Measurements from ENCODE around the gene DCLK2. TPM values are rescaled to one million over a fixed set of nuclear protein-coding genes. Genes with fewer than 3 reads are reported as not detected.

Gene DCLK2
- total and polyA plus RNA-seq, 2 of the 13 experiments (the other 11 are each of a cell fraction or from before 2014, with no cell fraction given) = not detected

DNA sequence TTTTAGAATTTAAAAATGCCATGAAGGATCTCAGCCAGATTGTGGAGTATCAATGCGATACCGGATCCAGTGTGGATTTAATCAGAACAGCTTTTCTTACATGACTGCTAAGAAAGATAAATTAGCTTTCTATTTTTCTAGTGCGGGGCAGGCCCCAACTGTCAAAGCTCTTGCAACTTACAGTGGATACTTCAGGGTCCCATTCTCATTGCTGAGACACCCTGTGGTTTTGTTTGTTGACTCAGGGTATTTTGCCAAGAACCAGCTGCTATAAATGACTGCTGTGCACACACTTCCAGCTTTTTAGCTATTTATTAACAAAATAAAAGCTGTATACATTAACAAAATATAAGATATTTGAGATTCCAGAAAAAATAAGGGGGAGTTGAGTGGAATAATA lies 166.4 kb downstream of the DCLK2 start:
- DNase-seq (ENCODE audit: low spot score) = no peak
- no peak overlapping the region for H3K9ac ChIP-seq (ENCODE audit: insufficient read depth, low read depth, low read length)
- H3K27ac ChIP-seq (ENCODE audit: extremely low read length, insufficient read depth, low read length) = no peak overlapping the region
- H2AFZ ChIP-seq (ENCODE audit: low read length) = no peak overlapping the region
- intact Hi-C loops (cut with micrococcal nuclease; ENCODE audit: unreplicated experiment) (loop anchor here (5.0 kb wide), 1 partner anchor 247 kb away; no protein-coding TSS in a partner anchor), in situ Hi-C loops (cut with HindIII; ENCODE audit: extremely low pct_ligation_motif_present, low pct_unique_long_range_greater_than_20kb) (no loop called here)
- CTCF ChIA-PET (ENCODE audit: low intra/inter-chr PET ratio, low total read pairs) = no interaction called here
- peaks cover 17% of the 10 kb centered on the region for H3K4me1 ChIP-seq (ENCODE audit: insufficient read depth, low read length)
- no peaks in the 10 kb centered on the region for H3K27me3 ChIP-seq (ENCODE audit: control insufficient read depth in 1 of 2, insufficient read depth in 2 of 2, low read length in 2 of 2)
- no peaks in the 10 kb centered on the region for H3K36me3 ChIP-seq (replicated peaks in 1 of 2; ENCODE audit: control insufficient read depth in 1 of 2, insufficient read depth in 2 of 2, low read length in 2 of 2)
- 66% methylated on average over 3 of the region's 3 CpGs for WGBS (ENCODE audit: low lambda C conversion rate)
- no peak for FAIRE-seq
- no peaks in the 10 kb centered on the region for H4K20me1 ChIP-seq (ENCODE audit: insufficient read depth, low read length)
- ATAC-seq = no peak
- no TSS peak for BruUV-seq (replicated peaks)
- TF ChIP-seq ZNF3 (CRISPR knock-in tag; IDR thresholded peaks at IDR 0.05) (no peak), MIER3 (CRISPR knock-in tag; IDR thresholded peaks at IDR 0.05; ENCODE audit: borderline replicate concordance) (no peak), GATAD1 (CRISPR knock-in tag; IDR thresholded peaks at IDR 0.05) (no peak), TEAD2 (CRISPR knock-in tag; IDR thresholded peaks at IDR 0.05) (no peak), ZNF773 (CRISPR knock-in tag; IDR thresholded peaks at IDR 0.05; ENCODE audit: borderline replicate concordance) (no peak), ARHGAP35 (CRISPR knock-in tag; IDR thresholded peaks at IDR 0.05; ENCODE audit: borderline replicate concordance) (no peak), SNAPC5 (CRISPR knock-in tag; IDR thresholded peaks at IDR 0.05; ENCODE audit: borderline replicate concordance) (no peak), GTF3A (CRISPR knock-in tag; conservative IDR thresholded peaks at IDR 0.05) (no peak), SMYD3 (CRISPR knock-in tag; IDR thresholded peaks at IDR 0.05) (no peak), TBX3 (IDR thresholded peaks at IDR 0.05; ENCODE audit: borderline replicate concordance) (no peak)
- TF ChIP-seq, protein P1, sequence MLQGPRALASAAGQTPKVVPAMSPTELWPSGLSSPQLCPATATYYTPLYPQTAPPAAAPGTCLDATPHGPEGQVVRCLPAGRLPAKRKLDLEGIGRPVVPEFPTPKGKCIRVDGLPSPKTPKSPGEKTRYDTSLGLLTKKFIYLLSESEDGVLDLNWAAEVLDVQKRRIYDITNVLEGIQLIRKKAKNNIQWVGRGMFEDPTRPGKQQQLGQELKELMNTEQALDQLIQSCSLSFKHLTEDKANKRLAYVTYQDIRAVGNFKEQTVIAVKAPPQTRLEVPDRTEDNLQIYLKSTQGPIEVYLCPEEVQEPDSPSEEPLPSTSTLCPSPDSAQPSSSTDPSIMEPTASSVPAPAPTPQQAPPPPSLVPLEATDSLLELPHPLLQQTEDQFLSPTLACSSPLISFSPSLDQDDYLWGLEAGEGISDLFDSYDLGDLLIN (CRISPR knock-in tag; IDR thresholded peaks at IDR 0.05; ENCODE audit: borderline replicate concordance) = no peak
- no peak overlapping the region for H3K4me3 ChIP-seq (replicated peaks in 1 of 3; ENCODE audit: insufficient read depth in 1 of 3, low read depth in 2 of 3, low read length in 3 of 3)
- H3K4me2 ChIP-seq (ENCODE audit: low read depth, low read length) = no peak overlapping the region
- no peaks in the 10 kb centered on the region for H3K9me3 ChIP-seq (ENCODE audit: low read length)
- POLR2A ChIA-PET = no interaction called here
- no peaks in the 10 kb centered on the region for H3K79me2 ChIP-seq (ENCODE audit: insufficient read depth, low read length)
